ENCODE results near the gene VAT1L.

VAT1L gene

DNA sequence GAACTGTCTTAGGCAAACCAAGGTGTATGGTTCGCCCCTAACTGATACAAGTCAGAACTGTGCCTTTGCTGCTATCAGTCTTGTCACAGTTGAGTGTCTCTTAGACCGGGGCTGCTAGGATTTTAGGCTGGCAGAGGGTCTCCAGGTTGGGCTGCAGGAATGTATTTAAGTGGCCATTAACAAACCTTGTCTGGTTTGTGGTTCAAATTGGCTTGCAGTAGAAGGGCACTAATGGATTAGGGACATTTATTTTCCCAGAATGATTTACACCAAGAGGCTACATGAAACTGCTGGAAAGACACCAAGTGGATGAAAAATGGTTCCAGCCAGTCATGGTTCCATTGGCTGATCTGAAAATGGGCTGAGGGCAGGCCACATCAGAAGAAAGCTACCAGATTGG is 5.1 kb downstream of the VAT1L start:
- peaks cover 12% of the 10 kb centered on the region; the same call in 1 of the 2 replicates for H3K27me3 ChIP-seq (replicated peaks; ENCODE audit: insufficient read depth, low read length)
- no peak overlapping the region for H3K4me3 ChIP-seq (ENCODE audit: low read length)
- no peaks in the 10 kb centered on the region for H4K20me1 ChIP-seq (ENCODE audit: insufficient read depth, low read length)
- no peak overlapping the region for H3K27ac ChIP-seq (ENCODE audit: low read length)
- no peak overlapping the region for H3K4me2 ChIP-seq (ENCODE audit: low read depth, low read length)
- TF ChIP-seq, protein P1, sequence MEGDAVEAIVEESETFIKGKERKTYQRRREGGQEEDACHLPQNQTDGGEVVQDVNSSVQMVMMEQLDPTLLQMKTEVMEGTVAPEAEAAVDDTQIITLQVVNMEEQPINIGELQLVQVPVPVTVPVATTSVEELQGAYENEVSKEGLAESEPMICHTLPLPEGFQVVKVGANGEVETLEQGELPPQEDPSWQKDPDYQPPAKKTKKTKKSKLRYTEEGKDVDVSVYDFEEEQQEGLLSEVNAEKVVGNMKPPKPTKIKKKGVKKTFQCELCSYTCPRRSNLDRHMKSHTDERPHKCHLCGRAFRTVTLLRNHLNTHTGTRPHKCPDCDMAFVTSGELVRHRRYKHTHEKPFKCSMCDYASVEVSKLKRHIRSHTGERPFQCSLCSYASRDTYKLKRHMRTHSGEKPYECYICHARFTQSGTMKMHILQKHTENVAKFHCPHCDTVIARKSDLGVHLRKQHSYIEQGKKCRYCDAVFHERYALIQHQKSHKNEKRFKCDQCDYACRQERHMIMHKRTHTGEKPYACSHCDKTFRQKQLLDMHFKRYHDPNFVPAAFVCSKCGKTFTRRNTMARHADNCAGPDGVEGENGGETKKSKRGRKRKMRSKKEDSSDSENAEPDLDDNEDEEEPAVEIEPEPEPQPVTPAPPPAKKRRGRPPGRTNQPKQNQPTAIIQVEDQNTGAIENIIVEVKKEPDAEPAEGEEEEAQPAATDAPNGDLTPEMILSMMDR (IDR thresholded peaks at IDR 0.05; ENCODE audit: low read length), result no peak
- no peak for TF ChIP-seq EZH2phosphoT487 (IDR thresholded peaks at IDR 0.05; ENCODE audit: low read length)
- no peak for TF ChIP-seq EZH2 (optimal IDR thresholded peaks at IDR 0.05; ENCODE audit: low read depth, low read length)
- H3K9ac ChIP-seq (ENCODE audit: low read length), result no peak overlapping the region
- no peaks in the 10 kb centered on the region for H3F3A ChIP-seq (ENCODE audit: insufficient read depth, low read length)
- no peak for DNase-seq
- H3K36me3 ChIP-seq (replicated peaks; ENCODE audit: insufficient read depth, low read length), result no peaks in the 10 kb centered on the region
- H3K4me1 ChIP-seq (ENCODE audit: low read length), result no peaks in the 10 kb centered on the region
- no peaks in the 10 kb centered on the region for H3K9me2 ChIP-seq (replicated peaks; ENCODE audit: insufficient read depth, low read length)
- no peak overlapping the region for H2AFZ ChIP-seq (ENCODE audit: low read length)
- H3K9me3 ChIP-seq (replicated peaks; ENCODE audit: insufficient read depth, low read length), result no peaks in the 10 kb centered on the region
- no peaks in the 10 kb centered on the region for H3K79me2 ChIP-seq (ENCODE audit: low read length)

DNA sequence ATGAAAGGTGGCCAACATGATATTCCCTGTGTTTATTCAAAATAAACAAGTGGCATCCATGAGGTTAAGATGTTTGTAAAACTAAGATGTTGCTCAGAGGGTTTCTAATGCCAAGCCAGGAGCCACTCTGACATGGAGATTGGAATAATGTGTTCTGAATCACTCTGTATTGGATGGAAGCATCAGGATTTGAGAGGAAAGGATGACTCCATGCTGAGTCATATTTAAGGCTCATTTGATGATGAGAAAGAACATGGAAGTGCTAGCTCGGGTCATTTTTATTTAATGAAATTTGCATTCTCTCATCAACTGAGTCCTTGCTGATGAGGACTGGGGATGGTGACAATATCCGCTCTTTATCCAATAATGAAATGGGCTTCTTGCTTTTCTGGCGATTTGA is 6.2 kb downstream of the VAT1L start:
- Histone ChIP-seq H3K4me1 (ENCODE audit: low read length) (no peaks in the 10 kb centered on the region), H3K27me3 (replicated peaks; ENCODE audit: insufficient read depth, low read length) (peaks cover 2% of the 10 kb centered on the region; the same call in 1 of the 2 replicates), H3K36me3 (replicated peaks; ENCODE audit: insufficient read depth, low read length) (no peaks in the 10 kb centered on the region), H2AFZ (ENCODE audit: low read length) (no peak overlapping the region), H3K4me3 (ENCODE audit: low read length) (no peak overlapping the region), H3K27ac (ENCODE audit: low read length) (no peak overlapping the region), H3F3A (ENCODE audit: insufficient read depth, low read length) (no peaks in the 10 kb centered on the region), H3K9me2 (replicated peaks; ENCODE audit: insufficient read depth, low read length) (no peaks in the 10 kb centered on the region), H3K79me2 (ENCODE audit: low read length) (no peaks in the 10 kb centered on the region), H3K4me2 (ENCODE audit: low read depth, low read length) (no peak overlapping the region), H3K9ac (ENCODE audit: low read length) (no peak overlapping the region), H3K9me3 (replicated peaks; ENCODE audit: insufficient read depth, low read length) (no peaks in the 10 kb centered on the region), H4K20me1 (ENCODE audit: insufficient read depth, low read length) (no peaks in the 10 kb centered on the region)
- DNase-seq, result no peak
- TF ChIP-seq EZH2phosphoT487 (IDR thresholded peaks at IDR 0.05; ENCODE audit: low read length), result no peak
- TF ChIP-seq, protein P1 (IDR thresholded peaks at IDR 0.05; ENCODE audit: low read length), result no peak
- TF ChIP-seq EZH2 (optimal IDR thresholded peaks at IDR 0.05; ENCODE audit: low read depth, low read length), result no peak

DNA sequence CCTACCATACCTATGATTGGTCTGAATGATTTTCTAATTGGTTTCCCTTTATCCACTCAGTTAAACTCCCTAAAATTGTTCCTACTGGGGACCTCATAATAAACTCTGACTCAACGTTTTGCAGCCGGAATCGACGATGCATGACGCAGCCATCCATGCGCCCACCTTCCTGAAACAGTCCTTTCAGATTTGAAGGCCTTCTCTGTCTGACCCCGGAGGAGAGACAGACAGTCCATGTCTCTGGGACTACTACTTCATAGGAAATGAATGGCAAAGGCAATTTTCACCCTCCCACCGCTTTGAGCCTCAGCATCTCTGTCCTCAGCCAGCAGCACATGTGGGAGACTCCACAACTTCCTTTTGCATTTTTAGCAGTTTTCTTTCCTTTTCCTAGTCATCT is 13.5 kb downstream of the VAT1L start:
- Histone ChIP-seq H3K9me3 (replicated peaks; ENCODE audit: insufficient read depth, low read length) (no peaks in the 10 kb centered on the region), H3K4me2 (ENCODE audit: low read depth, low read length) (no peak overlapping the region), H3K27me3 (replicated peaks; ENCODE audit: insufficient read depth, low read length) (no peaks in the 10 kb centered on the region), H3K4me1 (ENCODE audit: low read length) (no peaks in the 10 kb centered on the region), H3K9me2 (replicated peaks; ENCODE audit: insufficient read depth, low read length) (no peaks in the 10 kb centered on the region), H3K36me3 (replicated peaks; ENCODE audit: insufficient read depth, low read length) (no peaks in the 10 kb centered on the region), H3K4me3 (ENCODE audit: low read length) (no peak overlapping the region), H3K9ac (ENCODE audit: low read length) (no peak overlapping the region), H2AFZ (ENCODE audit: low read length) (no peak overlapping the region), H3K79me2 (ENCODE audit: low read length) (no peaks in the 10 kb centered on the region), H3K27ac (ENCODE audit: low read length) (no peak overlapping the region), H3F3A (ENCODE audit: insufficient read depth, low read length) (no peaks in the 10 kb centered on the region), H4K20me1 (ENCODE audit: insufficient read depth, low read length) (no peaks in the 10 kb centered on the region)
- DNase-seq, result no peak
- TF ChIP-seq, protein P1 (IDR thresholded peaks at IDR 0.05; ENCODE audit: low read length), result no peak
- no peak for TF ChIP-seq EZH2 (optimal IDR thresholded peaks at IDR 0.05; ENCODE audit: low read depth, low read length)
- TF ChIP-seq EZH2phosphoT487 (IDR thresholded peaks at IDR 0.05; ENCODE audit: low read length), result no peak
